WTC11 (cell line): ENCODE data around the gene SCAND1. TPM values are rescaled to one million over a fixed set of nuclear protein-coding genes. Genes with fewer than 3 reads are reported as not detected.

Source experiments
- ATAC-seq: fragments of 200-7000 bp; cut with Tn5 transposase; 2 replicates; pipeline ENCODE4 v1.10.0; 2021; ENCODE audit warnings: mild to moderate bottlenecking, moderate library complexity
- CTCF ChIA-PET: fragments of 300-600 bp; sonication (Branson Sonifier 250); formaldehyde crosslinking; loops from one replicate; lab custom pipeline; 2021; ENCODE audit warnings: antibody characterized with exemption; lab: Charles Lee
- POLR2A ChIA-PET: fragments of 350-600 bp; sonication (Branson Sonifier 250); formaldehyde crosslinking; loops from one replicate; lab custom pipeline; 2021; ENCODE audit warnings: antibody characterized with exemption; lab: Charles Lee
- DNase-seq: peaks from one replicate; pipeline ENCODE4 v3.0.0; 2021; ENCODE audit warnings: low spot score
- H3K27ac Mint-ChIP-seq: 2 replicates; pipeline ENCODE4 v1.8.0; 2021; ENCODE audit warnings: mixed read lengths
- H3K27me3 Mint-ChIP-seq: 2 replicates; pipeline ENCODE4 v1.8.0; 2021; ENCODE audit warnings: low read depth, mild to moderate bottlenecking, moderate library complexity, mixed read lengths
- H3K36me3 Mint-ChIP-seq: 2 replicates; pipeline ENCODE4 v1.8.0; 2021; ENCODE audit warnings: mixed read lengths
- H3K4me1 Mint-ChIP-seq: 2 replicates; pipeline ENCODE4 v1.8.0; 2022; ENCODE audit warnings: mixed read lengths
- H3K4me3 Mint-ChIP-seq: 2 replicates; pipeline ENCODE4 v1.8.0; 2021; ENCODE audit warnings: mild to moderate bottlenecking, moderate library complexity, mixed read lengths
- H3K9me3 Mint-ChIP-seq: 2 replicates; pipeline ENCODE4 v1.8.0; 2021; ENCODE audit warnings: mixed read lengths
- AFF4 ChIP-seq: sonication (generic); formaldehyde crosslinking; IDR thresholded peaks from 2 replicates; pipeline ENCODE4 v1.8.1; 2023; ENCODE audit warnings: mild to moderate bottlenecking, missing genetic modification reagents, borderline replicate concordance
- CBFB ChIP-seq: sonication (generic); formaldehyde crosslinking; IDR thresholded peaks from 2 replicates; pipeline ENCODE4 v1.8.1; 2022; ENCODE audit warnings: mild to moderate bottlenecking, low read depth, missing genetic modification reagents
- CREM ChIP-seq: sonication (generic); formaldehyde crosslinking; IDR thresholded peaks from 2 replicates; pipeline ENCODE4 v1.8.1; 2022; ENCODE audit warnings: mild to moderate bottlenecking, missing genetic modification reagents, moderate library complexity
- GABPB1 ChIP-seq: sonication (generic); formaldehyde crosslinking; IDR thresholded peaks from 2 replicates; pipeline ENCODE4 v1.8.1; 2023; ENCODE audit warnings: mild to moderate bottlenecking, missing genetic modification reagents
- IRF1 ChIP-seq: sonication (generic); formaldehyde crosslinking; IDR thresholded peaks from 2 replicates; pipeline ENCODE4 v1.8.0; 2023; ENCODE audit warnings: missing genetic modification reagents
- JAZF1 ChIP-seq: fragments of 250-450 bp; sonication (Bioruptor Pico); IDR thresholded peaks from 2 replicates; pipeline ENCODE4 v1.9.0; 2021; ENCODE audit warnings: moderate library complexity, mild to moderate bottlenecking, inconsistent platforms
- MAX ChIP-seq: sonication (generic); formaldehyde crosslinking; IDR thresholded peaks from 2 replicates; pipeline ENCODE4 v1.8.0; 2022; ENCODE audit warnings: mild to moderate bottlenecking, missing genetic modification reagents
- NFYB ChIP-seq: sonication (generic); formaldehyde crosslinking; conservative IDR thresholded peaks from 2 replicates; pipeline ENCODE4 v1.8.0; 2022; ENCODE audit warnings: low read depth, missing genetic modification reagents
- NR2C2 ChIP-seq: sonication (generic); formaldehyde crosslinking; IDR thresholded peaks from 2 replicates; pipeline ENCODE4 v1.8.0; 2022; ENCODE audit warnings: mild to moderate bottlenecking, missing genetic modification reagents
- NR3C1 ChIP-seq: sonication (generic); formaldehyde crosslinking; conservative IDR thresholded peaks from 2 replicates; pipeline ENCODE4 v1.8.1; 2023; ENCODE audit warnings: low read depth, mild to moderate bottlenecking, missing genetic modification reagents
- OVOL2 ChIP-seq: fragments of 250-450 bp; sonication (Bioruptor Pico); IDR thresholded peaks from 2 replicates; pipeline ENCODE4 v1.9.0; 2021; ENCODE audit warnings: mild to moderate bottlenecking, borderline replicate concordance
- PRRX2 ChIP-seq: fragments of 250-450 bp; sonication (Bioruptor Pico); IDR thresholded peaks from 2 replicates; pipeline ENCODE4 v1.8.0; 2021; ENCODE audit warnings: mild to moderate bottlenecking
- SP1 ChIP-seq: sonication (generic); formaldehyde crosslinking; conservative IDR thresholded peaks from 2 replicates; pipeline ENCODE4 v1.8.1; 2022; ENCODE audit warnings: missing genetic modification reagents
- USF1 ChIP-seq: sonication (generic); formaldehyde crosslinking; IDR thresholded peaks from 2 replicates; pipeline ENCODE4 v1.8.0; 2022; ENCODE audit warnings: mild to moderate bottlenecking, missing genetic modification reagents
- ZNF532 ChIP-seq: fragments of 250-450 bp; sonication (Bioruptor Pico); IDR thresholded peaks from 2 replicates; pipeline ENCODE4 v1.9.0; 2021; ENCODE audit warnings: mild to moderate bottlenecking, borderline replicate concordance
- total RNA-seq: library from RNA; stranded (reverse); gene quantifications from 3 replicates; pipeline ENCODE4 v1.2.3, GENCODE V29; 2021
- TF ChIP-seq, protein P1 (sequence below): fragments of 200-600 bp; IDR thresholded peaks from 2 replicates; pipeline ENCODE4 v1.8.0; 2022; ENCODE audit warnings: antibody characterized with exemption

Gene SCAND1
- total RNA-seq, 1 experiment from 2014 or later: 103 TPM

- H3K27ac Mint-ChIP-seq: no peak overlapping the region
- H3K9me3 Mint-ChIP-seq: peaks cover 14% of the 10 kb centered on the region
- no peak for DNase-seq
- no peaks in the 10 kb centered on the region; the same call in 1 of the 2 replicates for H3K27me3 Mint-ChIP-seq
- H3K36me3 Mint-ChIP-seq: no peaks in the 10 kb centered on the region
- POLR2A ChIA-PET: no interaction called here
- ATAC-seq: no peak
- TF ChIP-seq ZNF532 (CRISPR knock-in tag): no peak
- TF ChIP-seq AFF4 (CRISPR knock-in tag): no peak
- TF ChIP-seq IRF1: no peak
- TF ChIP-seq USF1 (CRISPR knock-in tag): no peak
- no peak overlapping the region for H3K4me3 Mint-ChIP-seq
- CTCF ChIA-PET: interaction anchor here (1.0 to 3.4 kb wide), 7 partner anchors 10 to 162 kb away, joined by 3 to 20 read pairs (median 7); partner anchors contain the start of gene SCAND1
- H3K4me1 Mint-ChIP-seq: no peaks in the 10 kb centered on the region
These were observed 21.5 kb upstream of the SCAND1 start for GRCh38 chr20:35975576-35976373.

DNA sequence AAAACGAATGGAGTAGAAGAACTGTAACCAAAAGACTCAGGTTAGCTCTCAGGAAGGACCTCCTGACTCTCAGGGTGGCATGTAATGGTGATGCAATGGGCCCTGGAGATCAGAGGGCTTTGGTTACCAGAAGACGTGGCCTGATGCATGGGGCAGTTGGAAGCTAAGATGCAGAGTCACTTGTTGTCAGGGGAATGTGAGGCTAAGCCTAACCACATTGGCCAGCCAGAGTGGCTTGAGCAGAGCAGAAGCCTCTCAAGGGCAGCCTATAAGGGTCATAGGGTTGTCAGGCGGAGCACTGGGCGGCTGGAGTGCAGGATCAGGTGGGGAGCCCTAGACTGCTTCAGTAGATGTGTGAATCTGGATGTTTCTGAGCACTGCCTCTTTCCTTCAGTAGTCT lies 20.0 kb upstream of the SCAND1 start:
- POLR2A ChIA-PET: no interaction called here
- Mint-ChIP-seq H3K4me3 (no peak overlapping the region), H3K9me3 (peaks cover 14% of the 10 kb centered on the region)
- DNase-seq: no peak
- TF ChIP-seq JAZF1 (CRISPR knock-in tag) (no peak), CREM (CRISPR knock-in tag) (no peak), SP1 (CRISPR knock-in tag) (no peak), CBFB (CRISPR knock-in tag) (no peak), NR3C1 (CRISPR knock-in tag) (no peak), GABPB1 (CRISPR knock-in tag) (no peak), PRRX2 (CRISPR knock-in tag) (no peak), MAX (no peak), OVOL2 (CRISPR knock-in tag) (no peak), NR2C2 (CRISPR knock-in tag) (no peak), NFYB (CRISPR knock-in tag) (no peak)
- TF ChIP-seq, protein P1, sequence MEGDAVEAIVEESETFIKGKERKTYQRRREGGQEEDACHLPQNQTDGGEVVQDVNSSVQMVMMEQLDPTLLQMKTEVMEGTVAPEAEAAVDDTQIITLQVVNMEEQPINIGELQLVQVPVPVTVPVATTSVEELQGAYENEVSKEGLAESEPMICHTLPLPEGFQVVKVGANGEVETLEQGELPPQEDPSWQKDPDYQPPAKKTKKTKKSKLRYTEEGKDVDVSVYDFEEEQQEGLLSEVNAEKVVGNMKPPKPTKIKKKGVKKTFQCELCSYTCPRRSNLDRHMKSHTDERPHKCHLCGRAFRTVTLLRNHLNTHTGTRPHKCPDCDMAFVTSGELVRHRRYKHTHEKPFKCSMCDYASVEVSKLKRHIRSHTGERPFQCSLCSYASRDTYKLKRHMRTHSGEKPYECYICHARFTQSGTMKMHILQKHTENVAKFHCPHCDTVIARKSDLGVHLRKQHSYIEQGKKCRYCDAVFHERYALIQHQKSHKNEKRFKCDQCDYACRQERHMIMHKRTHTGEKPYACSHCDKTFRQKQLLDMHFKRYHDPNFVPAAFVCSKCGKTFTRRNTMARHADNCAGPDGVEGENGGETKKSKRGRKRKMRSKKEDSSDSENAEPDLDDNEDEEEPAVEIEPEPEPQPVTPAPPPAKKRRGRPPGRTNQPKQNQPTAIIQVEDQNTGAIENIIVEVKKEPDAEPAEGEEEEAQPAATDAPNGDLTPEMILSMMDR: no peak
- TF ChIP-seq, all 79 proteins: peak for 0
- no peak for ATAC-seq
- CTCF ChIA-PET: interaction anchor here (1.1 kb wide), 1 partner anchor 14 kb away, joined by 3 read pairs; no protein-coding TSS in a partner anchor
- Mint-ChIP-seq H3K36me3 (no peaks in the 10 kb centered on the region), H3K4me1 (no peaks in the 10 kb centered on the region), H3K27me3 (no peaks in the 10 kb centered on the region; the same call in 1 of the 2 replicates), H3K27ac (no peak overlapping the region)
